Neural progenitor cell (in vitro differentiated cells): ENCODE results near the gene ZNF366. TPM values are rescaled to one million over a fixed set of nuclear protein-coding genes. Genes with fewer than 3 reads are reported as not detected.

ENCODE experiments used
- DNase-seq: peaks from one replicate; pipeline ENCODE4 v3.0.0-alpha.2; 2016; ENCODE audit warnings: low spot score
- H2AFZ ChIP-seq: fragments of 200-600 bp; sonication (generic); replicated peaks from 2 replicates; pipeline ENCODE4 v1.6.1; 2016; ENCODE audit warnings: antibody characterized with exemption
- H3F3A ChIP-seq: fragments of 200-600 bp; sonication (generic); 2 replicates; pipeline ENCODE4 v1.6.1; 2016; ENCODE audit warnings: antibody characterized with exemption, low read depth
- H3K27ac ChIP-seq: fragments of 200-600 bp; sonication (generic); 2 replicates; pipeline ENCODE4 v1.5.1; 2016; ENCODE audit warnings: mild to moderate bottlenecking
- H3K27me3 ChIP-seq: fragments of 200-600 bp; sonication (generic); 2 replicates; pipeline ENCODE4 v1.6.1; 2016; ENCODE audit warnings: mild to moderate bottlenecking, moderate library complexity
- H3K36me3 ChIP-seq: fragments of 200-600 bp; sonication (generic); 2 replicates; pipeline ENCODE4 v1.5.1; 2016
- H3K4me1 ChIP-seq: fragments of 200-600 bp; sonication (generic); 2 replicates; pipeline ENCODE4 v1.6.1; 2016; ENCODE audit warnings: mixed run types
- H3K4me2 ChIP-seq: fragments of 200-600 bp; sonication (generic); 2 replicates; pipeline ENCODE4 v1.6.1; 2016
- H3K4me3 ChIP-seq: fragments of 200-600 bp; sonication (generic); 2 replicates; pipeline ENCODE4 v1.5.1; 2016
- H3K79me2 ChIP-seq: fragments of 200-600 bp; sonication (generic); 2 replicates; pipeline ENCODE4 v1.6.1; 2016; ENCODE audit warnings: low read depth
- H3K9ac ChIP-seq: fragments of 200-600 bp; sonication (generic); 2 replicates; pipeline ENCODE4 v1.6.1; 2016
- H3K9me3 ChIP-seq: fragments of 200-600 bp; sonication (generic); 2 replicates; pipeline ENCODE4 v1.5.1; 2016; ENCODE audit warnings: low read depth
- H4K20me1 ChIP-seq: fragments of 200-600 bp; sonication (generic); 2 replicates; pipeline ENCODE4 v1.6.1; 2016; ENCODE audit warnings: low read depth
- H3K27ac Mint-ChIP-seq: 3 replicates; pipeline ENCODE4 v1.8.0; 2021; ENCODE audit warnings: mixed read lengths
- H3K27me3 Mint-ChIP-seq: 2 replicates; pipeline ENCODE4 v1.8.0; 2022; ENCODE audit warnings: low read depth, mild to moderate bottlenecking, inconsistent platforms, moderate library complexity, mixed read lengths; ENCODE audit not compliant: insufficient read depth
- H3K36me3 Mint-ChIP-seq: 3 replicates; pipeline ENCODE4 v1.8.0; 2021; ENCODE audit warnings: mixed read lengths
- H3K4me1 Mint-ChIP-seq: 3 replicates; pipeline ENCODE4 v1.8.0; 2021; ENCODE audit warnings: mixed read lengths
- H3K4me3 Mint-ChIP-seq: 3 replicates; pipeline ENCODE4 v1.8.0; 2021; ENCODE audit warnings: mild to moderate bottlenecking, moderate library complexity, mixed read lengths
- H3K9me3 Mint-ChIP-seq: 3 replicates; pipeline ENCODE4 v1.8.0; 2020; ENCODE audit warnings: mixed read lengths
- CTCF ChIP-seq: fragments of 200-600 bp; sonication (generic); IDR thresholded peaks from 2 replicates; pipeline ENCODE4 v1.5.1; 2017; ENCODE audit warnings: antibody characterized with exemption, mild to moderate bottlenecking
- EZH2 ChIP-seq: fragments of 200-600 bp; sonication (generic); IDR thresholded peaks from 2 replicates; pipeline ENCODE4 v1.6.1; 2017; ENCODE audit warnings: antibody characterized with exemption, mild to moderate bottlenecking, moderate library complexity
- EZH2phosphoT487 ChIP-seq: fragments of 200-600 bp; sonication (generic); IDR thresholded peaks from 2 replicates; pipeline ENCODE4 v1.6.1; 2017; ENCODE audit warnings: antibody characterized with exemption
- total RNA-seq: library from RNA; depleted of rRNA; stranded (reverse); fragments of >200 nt; gene quantifications from 2 replicates; pipeline ENCODE4 v1.2.3, GENCODE V29; 2015; ENCODE audit warnings: low replicate concordance

The ZNF366 gene
- total RNA-seq, 1 donor from 2014 or later, result not detected

DNA sequence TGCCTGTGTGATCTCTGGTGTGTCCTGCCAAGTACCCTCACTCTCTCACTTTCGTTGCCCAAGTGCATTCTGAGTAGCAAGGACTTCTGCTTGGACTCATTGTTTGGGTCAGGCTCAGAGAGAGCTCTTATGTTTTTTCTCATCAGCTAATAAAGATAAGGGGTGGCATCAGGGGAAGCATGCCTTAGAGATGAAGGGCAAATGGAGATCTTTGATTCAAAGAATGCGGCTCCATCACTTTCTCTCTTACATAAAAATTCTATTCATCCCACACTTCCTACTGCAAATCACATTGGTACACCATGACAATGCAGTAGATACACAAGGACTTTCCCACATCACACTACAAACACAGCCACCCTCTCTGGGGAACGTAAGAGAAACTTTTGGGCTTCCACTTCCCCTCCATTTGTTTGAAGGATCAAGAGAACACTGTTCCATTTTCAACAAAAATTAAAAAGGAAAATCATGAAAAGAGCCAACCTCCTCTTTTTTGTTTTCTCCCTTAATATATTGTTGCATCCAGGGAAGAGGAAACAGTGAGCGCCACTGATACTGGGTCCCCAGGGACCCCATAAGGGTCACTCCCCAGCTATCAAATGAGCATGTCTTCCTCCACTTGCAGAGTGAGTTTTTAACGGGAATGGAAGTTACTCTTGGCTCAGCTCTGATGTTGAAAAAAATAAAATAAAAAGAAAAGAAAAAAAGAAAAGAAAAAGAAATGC, 73.0 kb downstream of the ZNF366 start:
- Mint-ChIP-seq H3K4me1 (peaks cover 15% of the 10 kb centered on the region), H3K4me3 (no peak overlapping the region), H3K27me3 (peaks cover 7% of the 10 kb centered on the region), H3K36me3 (no peaks in the 10 kb centered on the region), H3K9me3 (no peaks in the 10 kb centered on the region), H3K27ac (no peak overlapping the region)
- Histone ChIP-seq H3K9ac (no peak overlapping the region), H3K27me3 (no peaks in the 10 kb centered on the region), H3K4me2 (no peak overlapping the region), H3K27ac (no peak overlapping the region), H3K4me1 (no peaks in the 10 kb centered on the region), H2AFZ (no peak overlapping the region), H3K9me3 (no peaks in the 10 kb centered on the region), H3K4me3 (no peak overlapping the region), H3K79me2 (no peaks in the 10 kb centered on the region), H3K36me3 (no peaks in the 10 kb centered on the region), H4K20me1 (no peaks in the 10 kb centered on the region), H3F3A (no peaks in the 10 kb centered on the region)
- TF ChIP-seq EZH2, result no peak
- no peak for TF ChIP-seq CTCF
- TF ChIP-seq EZH2phosphoT487, result no peak
- no peak for DNase-seq

DNA sequence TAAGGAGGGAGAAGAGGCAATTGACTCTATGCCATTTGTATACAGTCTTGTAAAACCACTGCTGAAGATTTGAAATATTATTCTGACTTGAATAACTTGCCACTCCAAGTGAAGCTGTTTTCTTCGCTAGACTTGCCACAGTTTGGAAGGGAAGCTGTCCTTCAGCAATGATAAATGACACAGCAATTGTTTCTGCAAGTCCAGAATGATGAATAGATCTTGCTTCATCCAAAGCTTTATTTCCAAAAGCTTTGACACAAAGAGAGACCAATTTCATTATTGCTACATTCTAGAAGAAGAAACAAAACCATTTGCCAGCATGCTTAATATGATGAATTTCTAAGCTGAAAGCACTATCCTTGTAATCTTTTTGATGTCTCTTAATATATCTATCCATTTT, 73.7 kb downstream of the ZNF366 start:
- Mint-ChIP-seq H3K4me3 (no peak overlapping the region), H3K27ac (no peak overlapping the region), H3K4me1 (peaks cover 19% of the 10 kb centered on the region), H3K9me3 (no peaks in the 10 kb centered on the region), H3K36me3 (no peaks in the 10 kb centered on the region), H3K27me3 (peaks cover 10% of the 10 kb centered on the region)
- TF ChIP-seq EZH2phosphoT487, result no peak
- no peak for TF ChIP-seq CTCF
- TF ChIP-seq EZH2, result no peak
- Histone ChIP-seq H3K27ac (no peak overlapping the region), H3K9ac (no peak overlapping the region), H3K4me3 (no peak overlapping the region), H3F3A (no peaks in the 10 kb centered on the region), H3K79me2 (no peaks in the 10 kb centered on the region), H2AFZ (no peak overlapping the region), H3K4me2 (no peak overlapping the region), H4K20me1 (no peaks in the 10 kb centered on the region), H3K9me3 (no peaks in the 10 kb centered on the region), H3K36me3 (no peaks in the 10 kb centered on the region), H3K27me3 (no peaks in the 10 kb centered on the region), H3K4me1 (no peaks in the 10 kb centered on the region)
- DNase-seq, result no peak

DNA sequence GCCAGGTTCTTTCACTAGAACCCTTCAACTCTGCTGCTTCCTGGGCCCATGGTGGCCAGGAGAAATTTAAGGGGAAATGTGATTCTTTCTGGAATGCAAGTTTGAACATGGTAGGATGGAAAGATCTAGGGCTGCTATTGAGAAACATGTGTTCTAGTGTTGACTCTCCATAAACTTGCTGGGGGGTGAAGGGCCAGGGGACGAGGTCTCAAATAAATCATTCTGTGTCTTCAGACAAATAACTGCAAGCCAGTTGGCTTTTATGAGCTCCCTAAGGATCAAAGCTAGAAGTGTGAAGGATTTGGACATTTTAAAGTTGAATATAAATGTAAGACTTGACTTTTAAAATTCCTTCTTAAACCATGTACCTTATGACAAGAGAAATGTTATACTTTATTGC, 78.5 kb downstream of the ZNF366 start:
- H3K4me3 ChIP-seq, result no peak overlapping the region

More for the DNA sequence above, 78.5 kb downstream of the ZNF366 start:
- no peak overlapping the region for H3K4me2 ChIP-seq
- H3F3A ChIP-seq, result no peaks in the 10 kb centered on the region
- no peaks in the 10 kb centered on the region for H4K20me1 ChIP-seq
- Mint-ChIP-seq H3K4me1 (peaks cover 30% of the 10 kb centered on the region), H3K27ac (no peak overlapping the region), H3K4me3 (no peak overlapping the region), H3K9me3 (no peaks in the 10 kb centered on the region), H3K36me3 (no peaks in the 10 kb centered on the region), H3K27me3 (peaks cover 8% of the 10 kb centered on the region)
- no peak overlapping the region for H2AFZ ChIP-seq
- H3K79me2 ChIP-seq, result no peaks in the 10 kb centered on the region
- no peak overlapping the region for H3K27ac ChIP-seq
- H3K9me3 ChIP-seq, result no peaks in the 10 kb centered on the region
- H3K27me3 ChIP-seq, result no peaks in the 10 kb centered on the region
- no peak overlapping the region for H3K9ac ChIP-seq
- TF ChIP-seq EZH2phosphoT487 (no peak), EZH2 (no peak), CTCF (no peak)
- H3K4me1 ChIP-seq, result no peaks in the 10 kb centered on the region
- H3K36me3 ChIP-seq, result no peaks in the 10 kb centered on the region
- DNase-seq, result no peak
